ENCODE measurements around the gene MIB1.

MIB1 gene

GRCh38 chr18:21908711-21909110 is 168.1 kb downstream of the MIB1 start (continued):
- TF ChIP-seq, protein P1, sequence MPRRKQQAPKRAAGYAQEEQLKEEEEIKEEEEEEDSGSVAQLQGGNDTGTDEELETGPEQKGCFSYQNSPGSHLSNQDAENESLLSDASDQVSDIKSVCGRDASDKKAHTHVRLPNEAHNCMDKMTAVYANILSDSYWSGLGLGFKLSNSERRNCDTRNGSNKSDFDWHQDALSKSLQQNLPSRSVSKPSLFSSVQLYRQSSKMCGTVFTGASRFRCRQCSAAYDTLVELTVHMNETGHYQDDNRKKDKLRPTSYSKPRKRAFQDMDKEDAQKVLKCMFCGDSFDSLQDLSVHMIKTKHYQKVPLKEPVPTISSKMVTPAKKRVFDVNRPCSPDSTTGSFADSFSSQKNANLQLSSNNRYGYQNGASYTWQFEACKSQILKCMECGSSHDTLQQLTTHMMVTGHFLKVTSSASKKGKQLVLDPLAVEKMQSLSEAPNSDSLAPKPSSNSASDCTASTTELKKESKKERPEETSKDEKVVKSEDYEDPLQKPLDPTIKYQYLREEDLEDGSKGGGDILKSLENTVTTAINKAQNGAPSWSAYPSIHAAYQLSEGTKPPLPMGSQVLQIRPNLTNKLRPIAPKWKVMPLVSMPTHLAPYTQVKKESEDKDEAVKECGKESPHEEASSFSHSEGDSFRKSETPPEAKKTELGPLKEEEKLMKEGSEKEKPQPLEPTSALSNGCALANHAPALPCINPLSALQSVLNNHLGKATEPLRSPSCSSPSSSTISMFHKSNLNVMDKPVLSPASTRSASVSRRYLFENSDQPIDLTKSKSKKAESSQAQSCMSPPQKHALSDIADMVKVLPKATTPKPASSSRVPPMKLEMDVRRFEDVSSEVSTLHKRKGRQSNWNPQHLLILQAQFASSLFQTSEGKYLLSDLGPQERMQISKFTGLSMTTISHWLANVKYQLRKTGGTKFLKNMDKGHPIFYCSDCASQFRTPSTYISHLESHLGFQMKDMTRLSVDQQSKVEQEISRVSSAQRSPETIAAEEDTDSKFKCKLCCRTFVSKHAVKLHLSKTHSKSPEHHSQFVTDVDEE (CRISPR knock-in tag; IDR thresholded peaks at IDR 0.05): no peak
- TF ChIP-seq ISL1 (CRISPR knock-in tag; IDR thresholded peaks at IDR 0.05) (no peak), OSR1 (CRISPR knock-in tag; IDR thresholded peaks at IDR 0.05) (no peak), PPARA (CRISPR knock-in tag; IDR thresholded peaks at IDR 0.05; ENCODE audit: borderline replicate concordance) (no peak), BACH2 (CRISPR knock-in tag; IDR thresholded peaks at IDR 0.05; ENCODE audit: borderline replicate concordance) (no peak), ZFP3 (CRISPR knock-in tag; IDR thresholded peaks at IDR 0.05) (no peak)

DNA sequence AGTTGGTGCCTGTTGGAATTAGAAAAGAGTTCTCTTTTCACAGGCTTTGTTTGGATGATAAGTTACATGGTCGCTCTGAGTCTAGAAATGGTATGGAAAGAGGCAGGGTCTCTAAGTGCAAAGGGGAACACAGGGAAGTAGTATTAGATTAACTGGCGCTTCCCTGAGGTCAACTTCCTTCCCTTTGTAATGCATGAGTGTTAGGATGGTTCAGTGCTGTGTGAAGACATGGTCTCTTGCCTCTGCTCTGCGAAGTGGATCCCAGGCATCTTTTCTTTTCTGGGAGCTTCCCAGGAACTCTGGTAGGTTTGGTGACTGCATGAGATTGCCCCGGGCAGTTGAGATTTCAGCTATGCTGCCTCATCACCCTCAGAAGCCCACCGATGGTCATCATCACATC is 170.3 kb downstream of the MIB1 start:
- ATAC-seq: no peak
- TF ChIP-seq ARNTL (CRISPR knock-in tag; IDR thresholded peaks at IDR 0.05; ENCODE audit: borderline replicate concordance, low read depth) (no peak), ESRRG (CRISPR knock-in tag; IDR thresholded peaks at IDR 0.05) (no peak), PPARA (CRISPR knock-in tag; IDR thresholded peaks at IDR 0.05; ENCODE audit: borderline replicate concordance) (no peak), ZNF565 (CRISPR knock-in tag; conservative IDR thresholded peaks at IDR 0.05; ENCODE audit: low read depth) (no peak), CREB5 (CRISPR knock-in tag; IDR thresholded peaks at IDR 0.05; ENCODE audit: low read depth) (no peak), ZC3H10 (CRISPR knock-in tag; IDR thresholded peaks at IDR 0.05) (no peak), ISL1 (CRISPR knock-in tag; IDR thresholded peaks at IDR 0.05) (no peak), ZNF70 (CRISPR knock-in tag; IDR thresholded peaks at IDR 0.05) (no peak), RARB (CRISPR knock-in tag; IDR thresholded peaks at IDR 0.05) (no peak), ZFP3 (CRISPR knock-in tag; IDR thresholded peaks at IDR 0.05) (no peak), ZFP30 (CRISPR knock-in tag; IDR thresholded peaks at IDR 0.05) (no peak), TCF4 (CRISPR knock-in tag; IDR thresholded peaks at IDR 0.05; ENCODE audit: borderline replicate concordance) (no peak)
- TF ChIP-seq, protein P2, sequence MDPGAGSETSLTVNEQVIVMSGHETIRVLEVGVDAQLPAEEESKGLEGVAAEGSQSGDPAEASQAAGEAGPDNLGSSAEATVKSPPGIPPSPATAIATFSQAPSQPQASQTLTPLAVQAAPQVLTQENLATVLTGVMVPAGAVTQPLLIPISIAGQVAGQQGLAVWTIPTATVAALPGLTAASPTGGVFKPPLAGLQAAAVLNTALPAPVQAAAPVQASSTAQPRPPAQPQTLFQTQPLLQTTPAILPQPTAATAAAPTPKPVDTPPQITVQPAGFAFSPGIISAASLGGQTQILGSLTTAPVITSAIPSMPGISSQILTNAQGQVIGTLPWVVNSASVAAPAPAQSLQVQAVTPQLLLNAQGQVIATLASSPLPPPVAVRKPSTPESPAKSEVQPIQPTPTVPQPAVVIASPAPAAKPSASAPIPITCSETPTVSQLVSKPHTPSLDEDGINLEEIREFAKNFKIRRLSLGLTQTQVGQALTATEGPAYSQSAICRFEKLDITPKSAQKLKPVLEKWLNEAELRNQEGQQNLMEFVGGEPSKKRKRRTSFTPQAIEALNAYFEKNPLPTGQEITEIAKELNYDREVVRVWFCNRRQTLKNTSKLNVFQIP (CRISPR knock-in tag; IDR thresholded peaks at IDR 0.05; ENCODE audit: borderline replicate concordance, low read depth): no peak
- TF ChIP-seq, protein P3, sequence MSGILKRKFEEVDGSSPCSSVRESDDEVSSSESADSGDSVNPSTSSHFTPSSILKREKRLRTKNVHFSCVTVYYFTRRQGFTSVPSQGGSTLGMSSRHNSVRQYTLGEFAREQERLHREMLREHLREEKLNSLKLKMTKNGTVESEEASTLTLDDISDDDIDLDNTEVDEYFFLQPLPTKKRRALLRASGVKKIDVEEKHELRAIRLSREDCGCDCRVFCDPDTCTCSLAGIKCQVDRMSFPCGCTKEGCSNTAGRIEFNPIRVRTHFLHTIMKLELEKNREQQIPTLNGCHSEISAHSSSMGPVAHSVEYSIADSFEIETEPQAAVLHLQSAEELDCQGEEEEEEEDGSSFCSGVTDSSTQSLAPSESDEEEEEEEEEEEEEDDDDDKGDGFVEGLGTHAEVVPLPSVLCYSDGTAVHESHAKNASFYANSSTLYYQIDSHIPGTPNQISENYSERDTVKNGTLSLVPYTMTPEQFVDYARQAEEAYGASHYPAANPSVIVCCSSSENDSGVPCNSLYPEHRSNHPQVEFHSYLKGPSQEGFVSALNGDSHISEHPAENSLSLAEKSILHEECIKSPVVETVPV (CRISPR knock-in tag; IDR thresholded peaks at IDR 0.05): no peak
- TF ChIP-seq, protein P4, sequence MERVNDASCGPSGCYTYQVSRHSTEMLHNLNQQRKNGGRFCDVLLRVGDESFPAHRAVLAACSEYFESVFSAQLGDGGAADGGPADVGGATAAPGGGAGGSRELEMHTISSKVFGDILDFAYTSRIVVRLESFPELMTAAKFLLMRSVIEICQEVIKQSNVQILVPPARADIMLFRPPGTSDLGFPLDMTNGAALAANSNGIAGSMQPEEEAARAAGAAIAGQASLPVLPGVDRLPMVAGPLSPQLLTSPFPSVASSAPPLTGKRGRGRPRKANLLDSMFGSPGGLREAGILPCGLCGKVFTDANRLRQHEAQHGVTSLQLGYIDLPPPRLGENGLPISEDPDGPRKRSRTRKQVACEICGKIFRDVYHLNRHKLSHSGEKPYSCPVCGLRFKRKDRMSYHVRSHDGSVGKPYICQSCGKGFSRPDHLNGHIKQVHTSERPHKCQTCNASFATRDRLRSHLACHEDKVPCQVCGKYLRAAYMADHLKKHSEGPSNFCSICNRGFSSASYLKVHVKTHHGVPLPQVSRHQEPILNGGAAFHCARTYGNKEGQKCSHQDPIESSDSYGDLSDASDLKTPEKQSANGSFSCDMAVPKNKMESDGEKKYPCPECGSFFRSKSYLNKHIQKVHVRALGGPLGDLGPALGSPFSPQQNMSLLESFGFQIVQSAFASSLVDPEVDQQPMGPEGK (CRISPR knock-in tag; IDR thresholded peaks at IDR 0.05; ENCODE audit: borderline replicate concordance): no peak

GRCh38 chr18:21911551-21911950 is 171.0 kb downstream of the MIB1 start:
- no peak for ATAC-seq
- TF ChIP-seq, protein P4 (CRISPR knock-in tag; IDR thresholded peaks at IDR 0.05; ENCODE audit: borderline replicate concordance): no peak
- TF ChIP-seq ARNTL (CRISPR knock-in tag; IDR thresholded peaks at IDR 0.05; ENCODE audit: borderline replicate concordance, low read depth): no peak
- no peak for TF ChIP-seq ISL1 (CRISPR knock-in tag; IDR thresholded peaks at IDR 0.05)
- TF ChIP-seq ZNF8 (CRISPR knock-in tag; IDR thresholded peaks at IDR 0.05): no peak
- no peak for TF ChIP-seq CSDC2 (CRISPR knock-in tag; IDR thresholded peaks at IDR 0.05)
- TF ChIP-seq PPARA (CRISPR knock-in tag; IDR thresholded peaks at IDR 0.05; ENCODE audit: borderline replicate concordance): no peak
- no peak for TF ChIP-seq ZNF565 (CRISPR knock-in tag; conservative IDR thresholded peaks at IDR 0.05; ENCODE audit: low read depth)
- TF ChIP-seq TOX (CRISPR knock-in tag; IDR thresholded peaks at IDR 0.05; ENCODE audit: borderline replicate concordance): no peak
- no peak for TF ChIP-seq BACH2 (CRISPR knock-in tag; IDR thresholded peaks at IDR 0.05; ENCODE audit: borderline replicate concordance)
- no peak for TF ChIP-seq ZC3H10 (CRISPR knock-in tag; IDR thresholded peaks at IDR 0.05)
- no peak for TF ChIP-seq ZFP30 (CRISPR knock-in tag; IDR thresholded peaks at IDR 0.05)
- TF ChIP-seq, protein P3 (CRISPR knock-in tag; IDR thresholded peaks at IDR 0.05): no peak
- TF ChIP-seq TCF4 (CRISPR knock-in tag; IDR thresholded peaks at IDR 0.05; ENCODE audit: borderline replicate concordance): no peak
- no peak for TF ChIP-seq CREB5 (CRISPR knock-in tag; IDR thresholded peaks at IDR 0.05; ENCODE audit: low read depth)

Measured in SK-N-SH treated with all-trans-retinoic acid at 6 μM for 48 hours (cell line).